ENCODE results near the gene USP53.

DNA sequence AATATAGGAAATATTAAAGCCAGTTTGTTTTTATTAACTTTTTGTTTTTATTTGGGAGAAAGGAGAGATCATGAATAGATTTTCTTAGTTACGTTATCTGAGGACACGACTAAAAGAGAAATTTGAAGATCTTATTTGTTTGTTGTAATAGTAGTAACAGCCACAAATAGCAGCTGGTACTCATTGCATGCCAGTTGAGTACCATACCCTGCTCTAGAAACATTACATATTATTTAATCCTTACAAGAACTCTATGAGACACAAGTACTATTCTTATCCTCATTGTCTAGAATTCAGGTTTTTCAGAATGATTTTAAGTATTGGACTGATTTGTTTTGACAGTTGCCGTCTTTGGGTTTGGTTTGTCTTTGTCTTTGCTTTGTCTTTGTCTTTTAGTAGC lies 31.8 kb downstream of the USP53 start:
- TF ChIP-seq, protein P1, sequence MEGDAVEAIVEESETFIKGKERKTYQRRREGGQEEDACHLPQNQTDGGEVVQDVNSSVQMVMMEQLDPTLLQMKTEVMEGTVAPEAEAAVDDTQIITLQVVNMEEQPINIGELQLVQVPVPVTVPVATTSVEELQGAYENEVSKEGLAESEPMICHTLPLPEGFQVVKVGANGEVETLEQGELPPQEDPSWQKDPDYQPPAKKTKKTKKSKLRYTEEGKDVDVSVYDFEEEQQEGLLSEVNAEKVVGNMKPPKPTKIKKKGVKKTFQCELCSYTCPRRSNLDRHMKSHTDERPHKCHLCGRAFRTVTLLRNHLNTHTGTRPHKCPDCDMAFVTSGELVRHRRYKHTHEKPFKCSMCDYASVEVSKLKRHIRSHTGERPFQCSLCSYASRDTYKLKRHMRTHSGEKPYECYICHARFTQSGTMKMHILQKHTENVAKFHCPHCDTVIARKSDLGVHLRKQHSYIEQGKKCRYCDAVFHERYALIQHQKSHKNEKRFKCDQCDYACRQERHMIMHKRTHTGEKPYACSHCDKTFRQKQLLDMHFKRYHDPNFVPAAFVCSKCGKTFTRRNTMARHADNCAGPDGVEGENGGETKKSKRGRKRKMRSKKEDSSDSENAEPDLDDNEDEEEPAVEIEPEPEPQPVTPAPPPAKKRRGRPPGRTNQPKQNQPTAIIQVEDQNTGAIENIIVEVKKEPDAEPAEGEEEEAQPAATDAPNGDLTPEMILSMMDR (IDR thresholded peaks at IDR 0.05): no peak
- TF ChIP-seq POLR2A (IDR thresholded peaks at IDR 0.05): no peak

All from testis (tissue), 2 donors.